Activated T-cell treated with anti-CD3 and anti-CD28 coated beads for 1 hour (primary cell): Measurements from ENCODE around the gene SLC13A5.
"Not testable (repeated sequence)": the region's sequence is repeated elsewhere in the genome, so short reads cannot be mapped to it uniquely, and the experiment has no call there.

Experiments used
- DNase-seq: peaks from one replicate; pipeline ENCODE4 v3.0.0-alpha.2; 2020; ENCODE audit warnings: low read depth

Gene SLC13A5

GRCh38 chr17:6660805-6661463, 52.2 kb downstream of the SLC13A5 start:
- DNase-seq, result no peak

- DNase-seq, result no peak
Measured at GRCh38 chr17:6660101-6660500, 53.1 kb downstream of the SLC13A5 start.

GRCh38 chr17:6658411-6658810, 54.8 kb downstream of the SLC13A5 start:
- not testable (repeated sequence) for DNase-seq

GRCh38 chr17:6657633-6658287, 55.4 kb downstream of the SLC13A5 start:
- DNase-seq, result no peak

GRCh38 chr17:6656797-6657632, 56.2 kb downstream of the SLC13A5 start:
- peak; percentile 51 for DNase-seq

GRCh38 chr17:6655732-6656361, 57.3 kb downstream of the SLC13A5 start:
- DNase-seq, result not testable (repeated sequence)

GRCh38 chr17:6654841-6655731, 58.1 kb downstream of the SLC13A5 start:
- DNase-seq, result no peak

GRCh38 chr17:6651919-6652452, 61.2 kb downstream of the SLC13A5 start:
- DNase-seq, result no peak

GRCh38 chr17:6651354-6651918, 61.7 kb downstream of the SLC13A5 start, which contains the start of the genes C17orf100 and MED31:
C17orf100 (plus strand) TSS chr17:6651762; CDS start chr17:6651914, 152 bp downstream.
MED31 (minus strand) TSS chr17:6651605; CDS start chr17:6651528, 77 bp downstream.
- peak; percentile 90 for DNase-seq

- no peak for DNase-seq
Measured at GRCh38 chr17:6648181-6648580, 65.0 kb downstream of the SLC13A5 start.

- DNase-seq, result no peak
Measured at GRCh38 chr17:6643451-6644125, 69.6 kb downstream of the SLC13A5 start.

- no peak for DNase-seq
Measured at GRCh38 chr17:6642592-6642991, 70.6 kb downstream of the SLC13A5 start.

- no peak for DNase-seq
Measured at GRCh38 chr17:6641247-6641863, 71.8 kb downstream of the SLC13A5 start.

- DNase-seq, result peak; percentile 81
Measured at GRCh38 chr17:6640536-6641246, 72.5 kb downstream of the SLC13A5 start, which contains the start of the genes KIAA0753 and TXNDC17. KIAA0753 (minus strand) TSS chr17:6640711; CDS start chr17:6635103, 5,608 bp downstream. TXNDC17 (plus strand) TSS chr17:6641060; CDS start chr17:6641083, 23 bp downstream.

GRCh38 chr17:6639586-6640535, 73.3 kb downstream of the SLC13A5 start:
- DNase-seq, result no peak

- DNase-seq, result no peak
Measured at GRCh38 chr17:6639014-6639585, 74.1 kb downstream of the SLC13A5 start.
